ENCODE results near the gene ADISSP.
A peak's percentile ranks its signal among the peaks of the same experiment; 100 is the strongest.
"Not testable (repeated sequence)": the region's sequence is repeated elsewhere in the genome, so short reads cannot be mapped to it uniquely, and the experiment has no call there.

Gene ADISSP

DNA sequence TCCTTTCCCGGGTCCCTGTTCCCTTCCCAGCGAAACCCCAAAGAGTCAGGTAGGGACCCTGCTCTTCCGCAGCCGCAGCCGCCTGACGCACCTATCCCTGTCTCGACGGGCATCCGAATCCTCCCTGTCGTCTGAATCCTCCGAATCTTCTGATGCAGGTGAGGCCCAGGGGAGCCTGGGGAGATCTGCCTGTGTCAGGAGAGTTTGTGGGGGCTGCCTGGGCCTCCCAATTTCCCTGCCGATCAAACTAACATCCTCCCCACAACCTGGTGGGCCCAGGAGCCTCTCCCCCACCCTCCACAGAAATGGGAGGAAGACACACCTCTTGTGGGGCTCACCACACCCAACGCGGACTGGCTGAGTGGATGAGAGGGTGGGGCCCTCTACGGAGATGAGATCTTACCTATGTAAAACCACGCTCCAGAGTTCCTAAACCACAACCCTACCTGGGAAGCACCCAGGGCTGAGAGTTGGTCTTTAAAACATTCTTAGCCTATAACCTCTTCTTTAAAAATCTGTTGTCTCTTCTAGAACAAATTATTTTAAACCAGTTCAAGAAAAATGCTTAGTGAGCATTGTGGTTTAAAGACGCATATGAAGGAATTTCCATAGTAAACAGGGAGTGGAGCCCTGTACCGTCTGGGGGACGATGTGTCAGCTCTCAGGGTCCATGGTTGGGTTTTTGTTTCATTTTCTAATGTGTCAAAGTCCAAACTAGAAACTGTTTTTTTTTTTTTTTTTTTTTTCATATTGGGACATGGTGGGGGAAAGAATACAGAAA is 30.2 kb upstream of the ADISSP start:
- no peak for DNase-seq

DNA sequence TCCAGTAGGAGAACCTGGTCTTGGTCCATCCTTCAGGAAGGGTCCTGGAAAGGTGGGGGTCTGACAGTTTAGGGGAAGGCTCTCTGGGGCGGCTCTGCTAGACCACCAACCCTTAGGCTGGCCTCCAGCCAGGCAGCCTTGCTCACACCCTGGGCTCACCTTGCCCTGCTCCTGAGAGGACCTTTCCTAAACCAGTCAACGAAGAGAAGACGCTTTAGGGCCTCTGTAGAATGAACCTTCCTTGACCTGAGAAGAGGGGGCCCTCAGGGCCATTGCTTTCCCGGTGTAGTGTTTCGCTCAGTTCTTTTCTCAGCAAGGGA is 29.6 kb upstream of the ADISSP start:
- no peak for DNase-seq

DNA sequence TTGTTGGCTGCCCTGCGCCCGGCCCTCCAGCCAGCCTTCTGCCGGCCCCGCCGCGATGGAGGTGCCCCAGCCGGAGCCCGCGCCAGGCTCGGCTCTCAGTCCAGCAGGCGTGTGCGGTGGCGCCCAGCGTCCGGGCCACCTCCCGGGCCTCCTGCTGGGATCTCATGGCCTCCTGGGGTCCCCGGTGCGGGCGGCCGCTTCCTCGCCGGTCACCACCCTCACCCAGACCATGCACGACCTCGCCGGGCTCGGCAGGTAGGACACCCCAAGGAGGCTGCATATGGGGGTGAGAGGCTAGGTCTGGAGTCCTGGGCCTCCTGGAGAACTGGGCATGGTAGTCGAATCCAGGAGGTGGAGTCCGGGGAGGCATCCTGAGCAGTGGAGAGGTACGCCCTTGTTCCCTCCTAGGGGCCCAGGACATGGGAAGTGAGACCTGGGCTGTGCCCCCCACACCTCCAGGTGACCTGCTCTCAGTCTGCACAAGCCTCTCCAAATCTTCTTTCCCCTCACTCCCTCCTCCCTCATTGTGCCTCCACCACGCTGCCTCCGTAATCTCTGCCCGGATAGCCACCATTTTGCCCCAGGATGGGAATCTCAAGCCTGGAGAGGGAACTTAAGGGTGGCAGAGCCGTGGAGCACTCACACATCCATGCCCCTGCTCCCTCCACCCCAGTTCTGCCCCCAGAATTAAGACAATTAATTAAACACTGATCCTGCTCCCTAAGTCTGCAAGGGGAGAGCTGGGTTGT is 29.1 kb upstream of the ADISSP start:
- no peak for DNase-seq

DNA sequence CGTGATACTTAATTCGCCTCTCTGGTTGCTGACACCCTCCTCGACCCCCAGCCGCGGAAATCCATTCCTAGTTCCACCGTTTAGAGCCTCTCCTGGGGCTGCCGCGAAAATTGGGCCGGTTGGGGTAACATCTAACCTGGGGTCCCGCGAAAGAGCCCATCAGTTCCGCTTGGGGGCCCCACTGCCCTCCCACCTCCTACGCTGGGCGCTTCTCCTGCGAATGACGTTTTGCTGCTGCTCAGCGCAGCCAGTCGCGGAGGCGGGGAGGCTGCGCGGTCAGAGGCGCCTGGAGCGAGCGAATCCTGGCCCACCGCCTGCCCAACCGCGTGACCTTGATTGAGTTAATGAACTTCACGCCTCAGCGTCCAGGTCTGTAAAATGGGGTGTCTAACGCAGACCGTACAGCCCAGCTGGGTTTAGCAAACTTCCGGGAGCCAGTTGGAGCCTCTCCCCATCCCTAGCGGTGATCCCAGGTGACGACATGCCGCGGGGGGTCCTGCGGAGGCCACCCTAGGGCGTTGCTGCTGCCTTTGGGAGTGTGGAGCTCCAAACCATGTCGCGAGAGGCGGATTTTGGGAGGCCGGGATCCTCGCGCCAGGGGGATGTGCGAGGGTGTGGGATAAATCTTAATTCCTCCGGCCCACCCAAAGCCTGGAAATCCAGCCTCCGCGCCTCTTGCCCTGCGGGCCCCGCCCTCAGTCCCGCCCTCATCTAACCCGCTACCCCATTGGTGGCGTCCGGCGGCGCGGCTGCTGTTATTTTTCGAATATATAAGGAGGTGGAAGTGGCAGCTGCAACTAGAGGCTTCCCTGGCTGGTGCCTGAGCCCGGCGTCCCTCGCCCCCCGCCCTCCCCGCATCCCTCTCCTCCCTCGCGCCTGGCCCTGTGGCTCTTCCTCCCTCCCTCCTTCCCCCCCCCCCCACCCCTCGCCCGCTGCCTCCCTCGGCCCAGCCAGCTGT is 28.2 kb upstream of the ADISSP start, which contains the start of gene CDC25B:
TSS of gene CDC25B (plus strand) at position 800 of the 958 bp plus-strand sequence. CDS start 222 bp downstream, outside the sequence.
- peak; percentile 96 for DNase-seq

DNA sequence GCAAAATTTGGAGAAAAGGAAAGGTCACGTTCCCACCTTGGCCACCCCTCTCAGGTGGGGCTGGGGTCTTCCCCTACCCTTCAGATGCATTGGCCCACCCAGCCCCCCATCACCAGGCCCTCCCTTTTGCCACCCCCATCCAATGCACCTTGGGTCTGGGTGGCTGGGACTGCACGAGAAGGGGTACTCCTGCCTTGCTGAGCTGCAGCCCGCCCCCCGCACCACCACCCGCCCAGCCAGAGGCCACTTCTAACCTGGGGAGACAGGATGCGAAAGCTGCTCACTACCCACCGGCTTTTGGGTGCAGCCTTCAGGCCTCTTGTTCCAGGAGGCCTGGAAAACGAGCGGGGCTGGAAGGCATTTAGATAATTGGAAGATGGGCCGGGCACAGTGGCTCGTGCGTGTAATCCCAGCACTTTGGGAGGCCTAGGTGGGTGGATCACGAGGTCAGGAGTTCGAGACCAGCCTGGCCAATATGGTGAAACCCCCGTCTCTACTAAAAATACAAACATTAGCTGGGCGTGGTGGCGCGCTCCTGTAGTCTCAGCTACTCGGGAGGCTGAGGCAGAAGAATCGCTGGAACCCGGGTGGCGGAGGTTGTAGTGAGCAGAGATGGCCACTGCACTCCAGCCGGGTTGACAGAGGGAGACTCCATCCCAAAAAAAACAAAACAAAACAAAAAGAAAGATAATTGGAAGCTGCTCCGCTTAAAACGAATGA is 27.3 kb upstream of the ADISSP start:
- no peak for DNase-seq

DNA sequence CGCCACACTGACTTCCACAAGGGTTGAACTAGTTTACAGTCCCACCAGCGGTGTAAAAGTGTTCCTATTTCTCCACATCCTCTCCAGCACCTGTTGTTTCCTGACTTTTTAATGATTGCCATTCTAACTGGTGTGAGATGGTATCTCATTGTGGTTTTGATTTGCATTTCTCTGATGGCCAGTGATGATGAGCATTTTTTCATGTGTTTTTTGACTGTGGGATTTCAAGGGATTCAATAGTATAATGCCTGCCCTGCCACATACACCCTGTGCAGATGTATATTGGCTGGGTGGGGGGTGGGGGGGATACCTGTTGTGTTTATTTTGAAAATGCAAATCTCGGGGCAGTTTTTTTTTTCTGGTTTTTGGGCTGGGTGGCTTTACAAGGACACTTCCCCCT is 26.6 kb upstream of the ADISSP start:
- DNase-seq, result not testable (repeated sequence)

DNA sequence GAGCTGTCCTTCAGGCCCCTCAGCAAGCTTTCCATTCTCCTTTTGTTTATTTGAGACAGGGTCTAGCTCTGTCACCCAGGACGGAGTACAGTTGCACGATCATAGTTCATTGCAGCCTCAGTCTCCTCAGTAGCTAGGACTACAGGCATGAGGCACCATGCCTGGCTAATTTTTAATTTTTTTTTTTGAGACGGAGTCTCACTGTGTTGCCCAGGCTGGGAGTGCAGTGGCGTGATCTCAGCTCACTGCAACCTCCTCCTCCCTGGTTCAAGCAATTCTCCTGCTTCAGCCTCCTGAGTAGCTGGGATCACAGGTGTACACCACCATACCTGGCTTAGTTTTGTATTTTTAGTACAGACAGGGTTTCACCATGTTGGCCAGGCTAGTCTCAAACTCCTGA is 21.6 kb upstream of the ADISSP start:
- DNase-seq, result not testable (repeated sequence)

DNA sequence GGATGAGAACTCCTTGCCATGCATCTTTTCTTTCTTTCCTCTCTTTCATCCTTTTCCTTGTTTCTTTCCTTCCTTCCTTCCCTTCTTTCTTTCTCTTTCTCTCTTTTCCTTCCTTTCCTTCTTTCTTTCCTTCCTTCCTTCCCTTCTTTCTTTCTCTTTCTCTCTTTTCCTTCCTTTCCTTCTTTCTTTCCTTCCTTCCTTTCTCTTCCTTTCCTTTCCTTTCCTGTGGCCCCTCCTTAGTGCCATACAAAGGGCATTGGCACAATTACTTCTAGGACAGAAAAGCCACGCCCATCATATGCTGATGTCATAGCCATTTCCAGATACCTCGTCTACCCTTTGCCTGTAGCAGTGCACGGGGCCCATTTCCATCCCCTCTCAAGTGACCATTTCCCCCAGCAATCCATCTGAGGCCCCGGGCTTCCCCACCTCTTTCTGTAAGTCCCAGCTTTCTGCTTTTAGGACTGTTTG is 21.2 kb upstream of the ADISSP start:
- DNase-seq, result no peak

DNA sequence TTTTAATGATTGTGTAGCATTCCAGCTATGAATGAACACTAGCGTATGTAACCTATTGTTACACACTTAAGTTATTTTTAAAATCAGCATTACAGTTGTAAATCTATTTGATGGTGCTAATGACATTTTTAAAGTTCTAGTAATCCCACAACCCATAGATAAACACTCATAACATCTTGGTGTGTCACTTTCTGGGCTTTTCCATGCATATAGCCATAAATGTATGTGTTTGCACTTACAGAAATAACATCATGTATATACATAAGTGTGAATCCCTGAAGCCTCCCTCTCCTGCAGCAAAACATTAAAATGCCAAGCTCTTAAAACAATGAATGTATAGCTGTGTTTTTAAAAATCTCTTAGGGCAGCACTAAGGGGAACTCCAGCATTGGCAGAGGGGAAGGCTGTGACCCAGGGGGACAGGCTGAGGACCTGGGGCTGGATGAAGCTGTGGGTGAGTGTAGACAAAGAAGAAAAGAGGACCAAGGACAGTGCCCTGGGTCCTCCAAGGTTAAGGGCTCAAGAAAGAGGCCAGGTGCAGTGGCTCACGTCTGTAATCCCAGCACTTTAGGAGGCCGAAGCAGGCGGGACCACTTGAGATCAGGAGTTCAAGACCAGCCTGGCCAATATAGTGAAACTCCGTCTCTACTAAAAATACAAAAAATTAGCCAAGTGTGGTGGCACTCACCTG is 19.9 kb upstream of the ADISSP start:
- DNase-seq, result no peak

DNA sequence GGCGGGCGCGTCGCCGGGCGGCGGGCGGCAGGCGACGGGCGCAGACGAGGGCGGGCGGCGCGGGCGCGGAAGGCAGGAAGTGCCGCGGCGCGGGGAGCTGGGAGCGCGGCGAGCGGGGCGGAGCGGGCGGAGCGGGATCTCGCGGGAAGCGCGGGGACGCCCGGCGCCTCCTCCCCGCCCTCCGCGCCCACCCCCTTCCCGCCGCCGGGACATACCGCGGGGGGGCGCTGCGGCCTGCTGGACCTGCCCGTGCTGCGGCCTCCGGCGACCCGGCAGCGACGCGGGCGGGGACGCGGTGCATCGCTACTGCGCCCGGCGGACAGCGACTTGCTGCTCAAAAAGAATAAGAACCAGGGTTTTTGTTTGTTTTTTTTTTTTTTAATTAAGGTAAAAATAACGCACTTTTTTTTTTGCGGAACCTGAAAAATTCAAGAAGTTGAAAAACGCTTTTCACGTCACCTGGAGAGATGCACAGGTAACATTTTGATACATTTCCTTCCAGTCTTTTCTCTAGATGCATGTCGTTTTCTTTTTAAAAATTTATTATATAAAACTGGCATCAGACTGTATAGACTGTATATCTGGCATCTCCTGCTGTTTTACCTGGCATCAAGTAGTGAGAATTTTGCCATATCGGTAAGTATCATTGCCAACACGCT is 19.2 kb upstream of the ADISSP start, which contains the start of gene CENPB:
TSS of gene CENPB (minus strand) at position 76 of the 659 bp plus-strand sequence. CDS start 257 bp downstream, outside the sequence.
- peak; percentile 87 for DNase-seq

DNA sequence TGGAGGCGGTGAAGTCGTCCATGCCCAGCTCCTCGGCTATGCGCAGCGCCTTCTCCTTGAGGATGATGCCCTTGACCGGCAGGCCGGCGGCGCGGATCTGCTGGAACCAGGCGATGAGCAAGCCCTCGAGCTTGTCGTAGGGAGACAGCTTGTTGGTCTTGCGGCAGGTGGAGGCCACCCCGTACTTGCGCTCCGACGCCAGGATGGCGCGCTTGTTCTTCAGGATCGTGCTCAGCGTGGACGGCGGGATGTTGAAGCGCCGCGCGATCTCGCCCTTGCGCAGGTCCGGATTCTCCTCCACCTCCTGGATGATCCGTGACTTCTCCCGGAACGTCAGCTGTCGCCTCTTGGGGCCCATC is 18.6 kb upstream of the ADISSP start:
- DNase-seq, result peak; percentile 42

DNA sequence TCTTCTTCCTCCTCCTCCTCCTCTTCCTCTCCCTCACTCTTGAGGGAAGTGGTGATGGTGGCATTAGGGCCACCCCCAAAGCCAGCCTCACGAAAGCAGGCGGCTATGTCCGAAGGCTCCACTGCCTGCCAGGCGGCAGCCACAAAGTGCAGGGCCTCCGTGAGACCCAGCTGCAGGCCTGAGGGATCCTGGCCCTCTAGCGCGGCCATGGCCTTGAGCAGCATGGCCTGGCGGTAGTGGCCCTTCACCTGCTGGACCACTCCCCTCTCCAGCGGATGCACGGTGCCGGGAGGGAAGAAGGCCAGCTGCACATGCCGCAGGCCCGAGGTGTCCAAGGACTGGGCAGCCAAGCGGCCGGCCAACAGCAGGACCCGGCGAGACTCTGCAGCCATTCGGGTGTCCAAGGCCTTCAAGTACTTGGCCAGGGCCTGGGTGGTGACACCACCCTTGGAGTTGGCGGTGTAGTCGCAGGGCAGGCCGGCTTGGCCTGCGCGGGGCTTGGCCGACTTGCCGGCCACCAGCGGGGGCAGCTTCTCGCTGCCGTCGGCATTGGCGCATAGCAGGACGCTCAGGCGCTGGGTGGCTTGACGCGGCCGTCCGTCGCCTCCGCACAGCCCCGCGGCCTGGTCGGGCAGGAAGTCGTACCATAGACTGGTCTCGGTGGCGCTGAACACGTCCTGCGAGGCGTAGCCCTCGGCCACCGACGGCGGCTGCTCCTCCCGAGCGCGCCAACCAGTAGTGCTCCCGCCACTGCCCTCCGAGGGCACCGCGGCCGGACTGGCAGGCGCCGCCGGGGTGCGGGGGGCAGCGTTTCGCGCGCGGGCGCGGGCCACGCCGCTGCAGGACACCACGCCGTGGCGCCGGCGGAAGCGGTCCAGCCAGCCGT is 17.9 kb upstream of the ADISSP start:
- no peak for DNase-seq

DNA sequence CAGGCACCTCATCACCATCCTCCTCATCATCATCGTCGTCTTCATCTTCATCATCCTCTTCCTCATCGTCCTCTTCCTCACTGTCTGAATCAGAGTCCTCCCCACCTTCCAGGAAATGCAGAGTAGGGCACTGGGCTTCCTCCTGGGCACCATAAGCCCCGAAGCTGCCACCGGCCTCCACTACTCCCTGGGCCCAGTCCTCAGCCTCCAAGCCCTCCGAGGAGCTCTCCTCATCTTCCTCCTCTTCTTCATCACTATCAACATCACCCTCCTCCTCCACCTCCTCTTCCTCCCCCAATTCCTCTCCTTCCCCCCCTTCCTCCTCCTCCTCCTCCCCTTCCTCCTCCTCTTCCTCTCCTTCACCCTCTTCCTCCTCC is 17.3 kb upstream of the ADISSP start:
- no peak for DNase-seq

DNA sequence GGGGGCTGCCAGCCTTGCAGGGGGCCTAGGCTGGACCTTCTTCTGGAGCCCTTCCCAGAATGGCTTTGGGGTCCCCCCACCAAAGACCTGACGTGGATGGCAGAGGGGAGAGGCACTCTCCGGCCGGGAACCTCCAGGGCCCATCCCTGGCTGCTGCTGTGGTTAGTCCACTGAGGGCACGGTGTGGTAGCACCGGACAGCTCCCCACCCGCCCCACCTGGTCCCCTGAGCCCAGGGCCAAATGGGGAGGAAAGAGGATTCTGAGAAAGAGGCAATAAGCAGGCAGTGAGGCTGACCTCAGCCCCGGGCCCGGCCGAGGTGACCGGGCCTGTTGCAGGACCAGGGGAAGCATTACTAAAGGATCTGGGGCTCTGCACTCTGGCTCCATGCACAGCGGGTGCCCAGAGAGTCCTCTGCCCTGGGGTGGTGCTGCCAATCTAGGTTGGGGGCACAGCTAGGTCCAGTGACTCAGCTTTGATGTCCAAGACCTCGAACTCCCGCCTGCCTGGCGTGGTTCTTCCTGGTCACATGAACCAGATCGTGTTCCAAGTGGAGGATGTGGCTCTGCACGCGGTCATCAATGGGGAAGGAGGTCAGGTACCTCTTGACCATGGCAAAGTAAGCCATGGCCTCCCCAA is 16.8 kb upstream of the ADISSP start:
- no peak for DNase-seq

DNA sequence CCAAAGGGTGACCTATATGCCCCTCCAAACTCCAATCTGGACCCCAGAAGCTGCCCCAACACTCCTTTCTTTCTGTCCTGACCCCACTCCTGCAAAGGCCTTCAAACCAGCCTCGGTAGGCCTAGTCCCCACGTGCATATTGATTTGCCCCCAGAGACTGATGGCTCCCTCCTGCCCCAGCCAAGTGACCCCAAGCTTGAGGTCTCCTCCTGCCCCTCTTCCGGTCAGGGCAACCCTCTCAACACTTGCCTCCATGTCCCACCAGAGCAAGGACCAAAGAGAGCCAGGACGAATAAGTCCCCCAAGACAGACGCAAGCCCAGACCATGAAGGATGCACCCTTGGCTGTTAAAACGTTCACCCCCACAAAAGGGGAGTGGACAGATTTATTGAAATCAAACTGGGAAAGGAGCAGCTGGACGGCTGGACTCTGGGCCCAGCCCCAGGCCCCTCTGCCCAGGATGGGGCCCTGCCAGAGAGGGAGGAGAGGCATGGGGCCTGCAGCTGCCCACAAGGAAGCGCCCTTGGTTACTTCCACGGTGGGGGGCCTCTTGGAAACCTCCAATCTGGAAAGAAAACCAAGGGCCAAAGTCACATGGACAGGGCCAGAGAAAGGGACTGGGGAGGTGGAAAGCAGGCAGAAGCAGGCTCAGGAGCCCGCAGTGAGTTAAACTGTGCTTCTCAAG is 16.1 kb upstream of the ADISSP start:
- DNase-seq, result no peak

DNA sequence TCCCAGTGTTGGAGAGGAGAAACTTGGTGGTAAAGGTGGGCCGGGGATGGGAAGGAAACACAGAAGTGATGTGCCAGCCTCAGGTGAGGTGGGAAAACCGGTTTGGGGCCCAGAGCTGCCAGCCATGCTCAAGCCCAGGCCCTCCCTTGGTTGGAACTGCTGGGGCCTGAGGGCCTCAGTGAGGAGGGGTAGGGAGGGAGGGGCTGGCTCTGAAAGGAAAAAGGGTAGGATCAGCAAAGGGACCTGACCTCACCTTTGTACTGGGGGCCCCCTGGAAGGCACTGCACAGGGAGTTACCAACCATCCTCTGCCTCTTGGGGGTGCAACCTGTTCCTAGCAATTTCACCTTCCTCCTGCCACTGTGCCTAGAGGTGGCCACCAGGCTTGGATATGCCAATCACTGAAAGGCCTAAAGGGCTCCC is 15.5 kb upstream of the ADISSP start:
- DNase-seq, result no peak

DNA sequence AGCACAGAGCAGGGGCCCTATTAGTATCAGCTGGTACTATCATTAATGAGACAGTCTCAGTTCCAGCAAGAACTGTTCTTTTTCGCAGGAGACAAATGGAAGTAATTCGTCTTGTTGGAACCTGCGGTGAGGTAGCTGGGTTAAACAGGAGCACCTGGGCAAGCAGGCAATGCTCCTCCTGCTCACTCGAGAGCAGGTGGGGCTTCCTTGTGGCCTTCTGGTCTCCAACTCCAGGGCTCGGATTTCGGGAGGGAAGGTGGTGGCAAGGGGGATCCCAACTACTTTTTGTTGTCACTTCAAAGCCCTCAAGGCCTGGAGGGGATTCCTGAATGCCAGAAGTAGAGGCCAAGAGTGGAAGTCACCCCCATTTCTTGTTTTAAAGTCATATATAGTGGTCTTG is 15.0 kb upstream of the ADISSP start:
- peak; percentile 41 for DNase-seq

DNA sequence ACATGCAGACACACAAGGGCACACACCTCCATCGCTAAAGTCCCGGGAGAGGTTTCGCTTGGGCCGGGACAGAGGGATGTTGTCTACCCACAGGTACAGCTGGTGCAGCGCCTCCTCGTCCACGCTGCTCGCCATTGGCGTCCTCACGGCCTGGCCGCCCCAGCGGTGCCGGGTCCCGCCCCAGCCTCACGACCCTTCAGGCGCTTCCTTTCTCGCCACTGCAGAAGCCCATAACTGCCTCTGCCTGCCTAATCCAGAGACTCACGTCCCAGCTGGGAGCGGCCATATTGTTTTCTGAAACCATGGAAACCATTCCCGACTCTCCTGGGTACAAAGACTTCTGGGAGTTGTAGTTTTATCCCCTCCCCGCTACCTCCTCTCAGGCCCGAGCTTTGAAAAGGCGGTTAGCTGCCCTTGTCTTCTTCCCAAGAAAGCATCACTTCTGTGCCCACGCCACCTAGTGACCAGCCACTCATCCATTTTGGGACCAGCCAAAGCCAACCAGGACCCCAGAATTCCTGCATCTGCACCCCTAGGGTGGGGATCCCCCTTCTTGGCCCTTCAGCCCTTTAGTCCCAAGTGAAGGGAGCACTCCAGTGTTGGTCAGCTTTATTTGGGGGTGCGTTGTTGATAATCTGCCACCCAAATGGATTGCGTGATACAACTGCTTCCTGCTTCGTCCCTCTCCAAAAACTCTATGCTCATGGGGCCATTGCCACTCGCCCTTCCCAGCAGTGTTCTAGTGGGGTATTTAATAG is 13.8 kb upstream of the ADISSP start, which contains the start of gene SPEF1:
TSS of gene SPEF1 (minus strand) at position 296 of the 758 bp plus-strand sequence. CDS start at position 135, 161 bp downstream.
- peak; percentile 93 for DNase-seq
